BJ (cell line): ENCODE results near the gene SEMA3B. TPM values are rescaled to one million over a fixed set of nuclear protein-coding genes. Genes with fewer than 3 reads are reported as not detected.
"Not testable (repeated sequence)": the region's sequence is repeated elsewhere in the genome, so short reads cannot be mapped to it uniquely, and the experiment has no call there.

ENCODE experiments used
- CTCF ChIA-PET: fragments of 350-600 bp; formaldehyde crosslinking; extraction: SDS; loops from one replicate; lab custom pipeline; 2021; ENCODE audit warnings: antibody characterized with exemption, inconsistent platforms; lab: Yijun Ruan, JAX
- POLR2A ChIA-PET: fragments of 300-600 bp; sonication (Branson Sonifier 250); formaldehyde crosslinking; extraction: SDS; loops from one replicate; lab custom pipeline; 2021; ENCODE audit warnings: antibody characterized with exemption; lab: Charles Lee
- DNase-seq: peaks from one replicate; pipeline ENCODE4 v3.0.0-alpha.2; 2011; ENCODE audit warnings: low read depth
- H3K27me3 ChIP-seq: 2 replicates; pipeline ENCODE4 v1.6.0; 2011; ENCODE audit warnings: low read length; ENCODE audit not compliant: control insufficient read depth, insufficient read depth
- H3K36me3 ChIP-seq: 2 replicates; pipeline ENCODE4 v1.5.1; 2011; ENCODE audit warnings: low read length; ENCODE audit not compliant: control insufficient read depth, insufficient read depth
- H3K4me3 ChIP-seq: 2 replicates; pipeline ENCODE4 v1.5.1; 2011; ENCODE audit warnings: low read depth, mild to moderate bottlenecking, control low read depth, low read length
- CTCF ChIP-seq: IDR thresholded peaks from 2 replicates; pipeline ENCODE4 v1.5.1; 2011; ENCODE audit warnings: low read depth, mild to moderate bottlenecking, control low read depth, inconsistent platforms, low read length, moderate library complexity; ENCODE audit not compliant: insufficient read depth
- polyA plus RNA-seq: library from polyadenylated mRNA; depleted of rRNA; stranded (reverse); fragments of >200 nt; gene quantifications from 2 replicates; pipeline ENCODE4 v1.2.3, GENCODE V29; 2011

SEMA3B gene
- polyA plus RNA-seq, 1 experiment: 59.0 TPM

GRCh38 chr3:50302095-50303012, 33.4 kb downstream of the SEMA3B start:
- H3K4me3 ChIP-seq: no peak overlapping the region
- no peaks in the 10 kb centered on the region for H3K27me3 ChIP-seq
- POLR2A ChIA-PET: no interaction called here
- no peaks in the 10 kb centered on the region for H3K36me3 ChIP-seq
- no peak for TF ChIP-seq CTCF
- CTCF ChIA-PET: interaction anchor here (0.9 kb wide), 1 partner anchor 45 kb away, joined by 3 read pairs; no protein-coding TSS in a partner anchor
- no peak for DNase-seq

- POLR2A ChIA-PET: no interaction called here
- Histone ChIP-seq H3K4me3 (no peak within 1 kb of the TSS), H3K27me3 (no peaks in the 10 kb centered on the region), H3K36me3 (no peaks in the 10 kb centered on the region)
- TF ChIP-seq CTCF: peak; percentile 14; the same call in 1 of the 2 replicates
- CTCF ChIA-PET: no interaction called here
- DNase-seq: no peak
Observed at GRCh38 chr3:50303013-50303815, 34.3 kb downstream of the SEMA3B start, which contains the start of gene HYAL1. Gene HYAL1 (minus strand): TSS chr3:50303574. CDS start chr3:50302956, 618 bp downstream.

GRCh38 chr3:50304601-50305000, 35.7 kb downstream of the SEMA3B start:
- no peak for DNase-seq
- ChIA-PET POLR2A (no interaction called here), CTCF (interaction anchor here (0.6 to 1.1 kb wide), 5 partner anchors 20 to 184 kb away, joined by 3 to 4 read pairs (median 3); no protein-coding TSS in a partner anchor)
- Histone ChIP-seq H3K4me3 (no peak overlapping the region), H3K36me3 (no peaks in the 10 kb centered on the region), H3K27me3 (no peaks in the 10 kb centered on the region)
- no peak for TF ChIP-seq CTCF

- H3K27me3 ChIP-seq, H3K4me3 ChIP-seq, DNase-seq, CTCF ChIA-PET, POLR2A ChIA-PET, H3K36me3 ChIP-seq: not testable (repeated sequence)
Observed at GRCh38 chr3:50312041-50312440, 43.1 kb downstream of the SEMA3B start.

GRCh38 chr3:50314342-50314741, 45.4 kb downstream of the SEMA3B start:
- POLR2A ChIA-PET: no interaction called here
- no peak for TF ChIP-seq CTCF
- H3K36me3 ChIP-seq: peaks cover 20% of the 10 kb centered on the region
- CTCF ChIA-PET: interaction anchor here (0.9 to 3.0 kb wide), 2 partner anchors 10 to 15 kb away, joined by 3 to 15 read pairs; partner anchors contain the start of genes HYAL2, HYAL3 and NAA80
- no peak overlapping the region for H3K4me3 ChIP-seq
- no peaks in the 10 kb centered on the region for H3K27me3 ChIP-seq
- no peak for DNase-seq
